ENCODE data around the gene NR3C1. TPM values are rescaled to one million over a fixed set of nuclear protein-coding genes. Genes with fewer than 3 reads are reported as not detected.

Gene NR3C1
- polyA plus RNA-seq, 6 donors from 2014 or later = 87.7 to 150 (median 106) TPM

- Mint-ChIP-seq H3K27ac (peak overlapping the region in 2 of 6 donors; percentile 55 to 79), H3K4me1 (peaks cover 31 to 64% (median 36%) of the 10 kb centered on the region in 3 donors), H3K4me3 (no peak overlapping the region), H3K36me3 (peaks cover 14 to 40% of the 10 kb centered on the region in 2 donors), H3K27me3 (no peaks in the 10 kb centered on the region), H3K9me3 (peaks cover 0 to 5% (median 0%) of the 10 kb centered on the region in 7 donors)
- ATAC-seq (ENCODE audit: low read depth in 2 of 2) = no peak
- DNase-seq = no peak
These were observed 119.5 kb downstream of the NR3C1 start for GRCh38 chr5:143284002-143284401.

DNA sequence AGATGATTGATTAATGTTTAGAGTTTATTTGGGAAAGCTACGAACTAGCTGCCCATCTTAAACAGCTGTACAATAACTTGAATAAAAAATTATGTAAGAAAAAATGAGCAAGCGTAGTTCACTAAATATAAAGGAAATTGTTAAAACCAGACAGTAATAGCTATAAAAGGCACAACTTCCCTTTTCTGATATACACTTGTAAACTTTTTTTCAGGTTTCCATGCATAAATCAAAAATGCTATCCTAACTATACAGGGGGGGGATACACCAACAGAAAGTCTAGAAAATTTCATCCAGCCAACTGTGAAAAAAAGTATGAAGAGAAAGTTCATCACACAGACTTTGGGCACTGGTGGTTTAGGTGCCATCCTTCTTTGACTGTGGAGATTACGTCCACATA lies 122.3 kb downstream of the NR3C1 start:
- peaks cover 14 to 48% of the 10 kb centered on the region in 2 donors for H3K36me3 Mint-ChIP-seq
- H3K27ac Mint-ChIP-seq = peak overlapping the region in 2 of 6 donors; percentile 8 to 41
- peaks cover 0 to 5% (median 0%) of the 10 kb centered on the region in 7 donors for H3K9me3 Mint-ChIP-seq
- peak overlapping the region in 1 of 8 donors; percentile 35 for H3K4me3 Mint-ChIP-seq
- peak in 1 of 2 donors; percentile 23 for ATAC-seq (ENCODE audit: low read depth in 2 of 2)
- H3K4me1 Mint-ChIP-seq = peaks cover 24 to 43% (median 26%) of the 10 kb centered on the region in 3 donors
- H3K27me3 Mint-ChIP-seq = no peaks in the 10 kb centered on the region
- no peak for DNase-seq

GRCh38 chr5:143279698-143280097 lies 123.8 kb downstream of the NR3C1 start:
- Mint-ChIP-seq H3K9me3 (peaks cover 0 to 5% (median 0%) of the 10 kb centered on the region in 7 donors), H3K36me3 (peaks cover 14 to 43% of the 10 kb centered on the region in 2 donors), H3K27me3 (no peaks in the 10 kb centered on the region), H3K4me1 (peaks cover 10 to 29% (median 14%) of the 10 kb centered on the region in 3 donors), H3K27ac (no peak overlapping the region), H3K4me3 (no peak overlapping the region)
- ATAC-seq (ENCODE audit: low read depth in 2 of 2) (no peak), DNase-seq (no peak)

DNA sequence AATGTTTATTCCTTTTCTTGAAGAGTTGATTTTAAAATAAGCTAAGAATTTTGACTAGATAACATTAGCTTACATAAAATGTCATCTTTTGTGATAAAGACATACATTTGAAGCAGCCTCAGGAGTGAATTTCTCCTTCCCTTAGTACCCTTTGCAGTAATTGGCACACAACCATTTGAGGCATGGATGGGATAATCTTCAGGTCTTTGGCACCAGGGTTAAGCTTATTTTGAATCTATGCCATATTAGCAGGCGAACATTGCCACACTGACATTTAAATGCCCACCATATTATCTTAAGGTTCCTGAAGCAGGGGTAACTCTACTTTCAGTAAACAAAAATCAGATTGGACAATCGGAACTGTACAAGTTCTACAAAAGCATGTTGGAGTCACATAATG lies 126.0 kb downstream of the NR3C1 start:
- H3K9me3 Mint-ChIP-seq = no peaks in the 10 kb centered on the region
- H3K27ac Mint-ChIP-seq = no peak overlapping the region
- no peak for ATAC-seq (ENCODE audit: low read depth in 2 of 2)

DNA sequence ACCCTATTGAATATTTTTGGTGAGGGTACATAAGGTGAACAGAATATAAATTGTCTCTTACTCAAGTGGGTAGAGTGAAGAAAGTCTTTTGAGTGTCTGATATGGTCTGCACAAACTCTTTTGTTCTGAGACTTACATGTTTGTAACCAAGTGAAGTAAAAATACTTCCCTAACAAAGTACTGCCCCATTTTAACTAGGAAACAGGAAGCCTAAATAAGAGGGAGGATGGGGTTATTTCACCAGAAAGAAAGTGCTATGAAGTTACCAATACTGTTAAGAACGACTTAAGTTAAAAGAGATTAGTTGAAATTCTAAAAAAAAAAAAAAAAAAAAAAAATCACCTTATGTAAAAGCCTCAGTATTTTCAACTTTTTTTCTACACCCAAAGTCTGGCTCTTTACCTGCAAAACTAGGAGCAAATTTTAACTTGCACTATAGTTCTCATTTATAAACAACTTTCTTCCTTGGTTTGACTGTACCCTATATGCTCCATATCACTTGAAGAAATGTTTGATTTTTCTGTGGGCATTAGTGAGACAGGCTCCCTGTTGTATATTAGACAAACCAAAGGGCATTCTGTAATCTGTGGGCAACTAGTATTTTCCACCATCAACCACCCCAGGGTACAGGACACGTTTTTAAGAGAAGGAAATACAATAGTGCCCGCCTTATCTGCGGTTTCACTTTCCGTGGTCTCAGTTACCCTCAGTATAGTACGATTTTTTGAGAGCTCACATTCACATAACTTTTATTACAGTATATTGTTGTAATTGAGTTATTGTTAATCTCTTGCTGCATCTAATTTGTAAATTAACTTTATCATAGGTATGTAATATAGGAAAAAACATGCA lies 127.7 kb downstream of the NR3C1 start:
- ATAC-seq (ENCODE audit: low read depth in 2 of 2) (no peak), DNase-seq (no peak)
- no peaks in the 10 kb centered on the region for H3K27me3 Mint-ChIP-seq
- peaks cover 0 to 3% (median 0%) of the 10 kb centered on the region in 3 donors for H3K4me1 Mint-ChIP-seq
- H3K36me3 Mint-ChIP-seq = peaks cover 6 to 18% of the 10 kb centered on the region in 2 donors
- peak overlapping the region in 1 of 6 donors; percentile 23 for H3K27ac Mint-ChIP-seq
- H3K4me3 Mint-ChIP-seq = no peak overlapping the region
- peaks cover 0 to under 1% (median 0%) of the 10 kb centered on the region in 7 donors for H3K9me3 Mint-ChIP-seq

More for the DNA sequence above, 126.0 kb downstream of the NR3C1 start:
- H3K4me3 Mint-ChIP-seq = no peak overlapping the region
- H3K4me1 Mint-ChIP-seq = peaks cover 7 to 12% (median 10%) of the 10 kb centered on the region in 3 donors
- no peak for DNase-seq
- H3K36me3 Mint-ChIP-seq = peaks cover 6 to 29% of the 10 kb centered on the region in 2 donors
- H3K27me3 Mint-ChIP-seq = no peaks in the 10 kb centered on the region

DNA sequence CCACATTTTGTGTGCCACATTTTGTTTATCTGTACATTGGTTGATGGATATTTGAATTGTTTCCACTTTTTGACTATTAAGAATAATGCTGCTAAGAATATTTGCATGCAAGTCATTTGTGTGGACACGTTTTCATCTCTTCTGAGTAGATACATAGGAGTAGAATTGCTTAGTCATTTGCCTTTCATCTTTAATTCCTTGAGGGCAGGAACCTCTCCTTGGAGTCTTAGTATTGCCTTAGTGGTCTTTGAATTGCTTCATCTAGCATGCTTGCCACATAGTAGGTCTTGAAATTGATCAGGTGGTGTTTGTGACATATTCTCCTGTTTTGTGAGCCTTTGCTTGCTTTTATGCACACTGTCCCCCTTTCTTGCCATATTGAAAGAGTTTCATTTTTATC lies 128.5 kb downstream of the NR3C1 start:
- peaks cover 7 to 18% of the 10 kb centered on the region in 2 donors for H3K36me3 Mint-ChIP-seq
- peaks cover 0 to 8% (median under 1%) of the 10 kb centered on the region in 7 donors for H3K9me3 Mint-ChIP-seq
- DNase-seq (no peak), ATAC-seq (ENCODE audit: low read depth in 2 of 2) (no peak)
- H3K4me1 Mint-ChIP-seq = peaks cover 0 to 3% (median 0%) of the 10 kb centered on the region in 3 donors
- peak overlapping the region in 1 of 6 donors; percentile 56 for H3K27ac Mint-ChIP-seq
- H3K4me3 Mint-ChIP-seq = no peak overlapping the region
- H3K27me3 Mint-ChIP-seq = no peaks in the 10 kb centered on the region

DNA sequence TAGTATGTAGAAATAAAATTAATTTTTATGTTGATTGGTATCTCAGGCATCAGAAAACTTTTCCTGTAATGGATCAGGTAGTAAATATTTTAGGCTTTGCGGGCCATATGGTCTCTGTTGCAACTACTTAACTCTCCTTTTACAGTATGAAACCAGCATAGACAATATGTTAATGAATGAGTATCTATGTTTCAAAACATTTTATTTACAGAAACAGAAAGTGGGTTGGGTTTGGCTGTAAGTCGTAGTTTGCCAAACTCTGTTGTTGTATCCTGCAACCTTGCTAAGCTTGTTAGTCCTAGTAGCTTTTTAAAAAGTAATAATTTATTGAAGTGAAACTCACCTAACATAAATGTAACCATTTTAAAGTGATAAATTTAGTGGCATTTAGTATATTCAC lies 132.1 kb downstream of the NR3C1 start:
- Mint-ChIP-seq H3K36me3 (peaks cover 15 to 31% of the 10 kb centered on the region in 2 donors), H3K9me3 (peaks cover 15 to 43% (median 25%) of the 10 kb centered on the region in 7 donors), H3K4me3 (no peak overlapping the region), H3K27ac (peak overlapping the region in 1 of 6 donors; percentile 60), H3K4me1 (no peaks in the 10 kb centered on the region), H3K27me3 (no peaks in the 10 kb centered on the region)
- DNase-seq (no peak), ATAC-seq (ENCODE audit: low read depth in 2 of 2) (no peak)

DNA sequence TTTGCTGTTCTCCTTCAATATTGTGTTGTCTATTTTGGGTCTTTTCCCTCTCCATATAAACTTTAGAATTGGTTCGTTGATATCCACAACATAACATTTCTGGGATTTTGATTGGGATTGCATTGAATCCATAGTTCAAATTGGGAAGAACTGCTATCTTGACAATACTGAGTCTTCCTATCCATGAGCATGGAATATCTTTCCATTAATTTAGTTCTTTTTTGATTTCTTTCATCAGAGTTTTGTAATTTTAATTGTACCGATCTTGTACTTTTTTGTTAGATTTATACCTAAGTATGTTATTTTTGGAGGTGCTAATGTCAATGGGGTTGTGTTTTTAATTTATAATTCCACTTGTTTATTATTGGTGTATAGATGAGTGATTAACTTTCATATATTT lies 135.1 kb downstream of the NR3C1 start:
- ATAC-seq (ENCODE audit: low read depth in 2 of 2) (no peak), DNase-seq (no peak)
- H3K9me3 Mint-ChIP-seq = peaks cover 19 to 51% (median 31%) of the 10 kb centered on the region in 7 donors
- H3K27ac Mint-ChIP-seq = peak overlapping the region in 2 of 6 donors; percentile 35 to 75
- no peaks in the 10 kb centered on the region for H3K27me3 Mint-ChIP-seq
- H3K4me3 Mint-ChIP-seq = no peak overlapping the region
- H3K4me1 Mint-ChIP-seq = no peaks in the 10 kb centered on the region
- H3K36me3 Mint-ChIP-seq = peaks cover 20 to 31% of the 10 kb centered on the region in 2 donors

- Mint-ChIP-seq H3K4me1 (no peaks in the 10 kb centered on the region), H3K4me3 (no peak overlapping the region), H3K27me3 (no peaks in the 10 kb centered on the region), H3K9me3 (peaks cover 19 to 51% (median 31%) of the 10 kb centered on the region in 7 donors), H3K27ac (no peak overlapping the region), H3K36me3 (peaks cover 20 to 31% of the 10 kb centered on the region in 2 donors)
- no peak for ATAC-seq (ENCODE audit: low read depth in 2 of 2)
- no peak for DNase-seq
These were observed 136.3 kb downstream of the NR3C1 start for GRCh38 chr5:143267186-143267585.

DNA sequence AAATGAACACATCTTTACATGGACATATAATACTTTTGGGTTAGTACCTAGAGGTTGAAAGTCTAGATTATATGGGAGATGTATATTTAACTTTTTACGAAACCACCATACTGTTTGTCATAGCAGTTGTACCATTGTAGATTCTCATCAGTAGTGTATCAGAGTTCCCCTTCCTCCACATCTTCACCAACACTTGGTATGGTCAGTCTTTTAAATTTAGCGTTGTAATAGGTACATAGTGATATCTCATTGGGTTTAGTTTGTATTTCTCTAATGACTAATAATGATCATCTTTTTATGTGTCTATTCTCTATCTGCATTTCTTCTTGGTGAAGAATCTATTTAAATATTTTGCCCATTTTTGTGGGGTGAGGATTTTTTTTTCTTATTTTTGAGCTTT lies 137.5 kb downstream of the NR3C1 start:
- DNase-seq (no peak), ATAC-seq (ENCODE audit: low read depth in 2 of 2) (no peak)
- H3K27ac Mint-ChIP-seq = no peak overlapping the region
- H3K9me3 Mint-ChIP-seq = peaks cover 19 to 51% (median 31%) of the 10 kb centered on the region in 7 donors
- H3K4me3 Mint-ChIP-seq = no peak overlapping the region
- no peaks in the 10 kb centered on the region for H3K27me3 Mint-ChIP-seq
- no peaks in the 10 kb centered on the region for H3K4me1 Mint-ChIP-seq
- peaks cover 20 to 31% of the 10 kb centered on the region in 2 donors for H3K36me3 Mint-ChIP-seq

DNA sequence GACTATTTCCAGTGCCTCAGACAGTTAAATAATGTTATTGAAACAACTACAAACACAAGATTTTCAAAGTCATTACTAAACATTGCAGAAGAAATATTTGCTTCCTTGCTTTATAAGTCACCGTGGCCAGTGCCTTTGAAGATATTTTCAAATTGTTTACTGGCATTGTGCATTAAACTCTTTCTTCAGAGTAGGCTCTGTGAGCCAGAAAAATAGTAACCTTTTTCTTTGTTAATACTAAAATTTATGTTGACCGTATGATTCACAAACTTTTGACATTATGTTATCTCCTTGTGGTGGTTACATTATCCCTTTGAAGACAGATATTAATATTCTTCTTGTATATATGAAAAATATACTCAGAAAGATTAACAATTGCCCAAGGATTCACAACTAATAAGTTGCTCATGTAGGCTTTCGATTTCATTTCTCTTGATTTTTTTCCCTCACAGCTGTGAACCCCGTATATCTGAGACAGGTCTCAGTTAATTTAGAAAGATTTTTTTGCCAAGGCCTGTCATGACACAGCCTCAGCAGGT lies 140.1 kb downstream of the NR3C1 start:
- Mint-ChIP-seq H3K4me1 (no peaks in the 10 kb centered on the region), H3K36me3 (peaks cover 12 to 16% of the 10 kb centered on the region in 2 donors), H3K27ac (no peak overlapping the region), H3K9me3 (peaks cover 8 to 30% (median 22%) of the 10 kb centered on the region in 7 donors), H3K27me3 (no peaks in the 10 kb centered on the region), H3K4me3 (no peak overlapping the region)
- DNase-seq (no peak), ATAC-seq (ENCODE audit: low read depth in 2 of 2) (no peak)

DNA sequence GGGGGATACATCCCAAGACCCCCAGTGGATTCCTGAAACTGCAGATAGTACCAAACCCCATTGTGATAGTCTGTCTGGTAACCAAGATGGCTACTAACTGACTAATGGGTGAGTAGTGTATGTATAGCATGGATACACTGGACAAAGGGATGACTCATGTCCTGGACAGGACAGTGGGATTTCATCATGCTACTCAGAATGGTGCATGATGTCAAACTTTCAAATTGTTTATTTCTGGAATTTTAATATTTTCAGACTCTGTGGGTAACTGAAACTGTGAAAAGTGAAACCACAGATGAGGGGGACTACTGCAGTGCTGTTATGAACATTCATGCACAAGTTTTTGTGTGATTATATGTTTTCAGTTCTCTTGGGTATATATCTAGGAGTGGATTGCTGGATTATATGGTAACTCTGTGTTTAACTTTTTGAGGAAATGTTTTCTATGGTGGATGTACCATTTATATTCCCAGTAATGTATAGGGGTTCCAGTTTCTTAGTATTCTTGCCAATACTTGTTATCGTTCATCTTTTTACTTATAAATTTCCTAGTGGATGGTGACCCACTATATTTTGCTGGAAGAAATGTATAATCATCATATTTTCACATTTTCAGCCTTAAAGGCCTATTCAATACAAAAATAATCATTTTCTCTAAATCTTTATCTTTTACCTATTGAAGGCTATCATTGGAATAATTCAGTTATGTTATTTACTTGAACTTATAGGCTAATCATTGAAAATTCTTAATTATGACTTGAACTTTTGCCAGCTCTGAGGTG lies 140.9 kb downstream of the NR3C1 start:
- Mint-ChIP-seq H3K27ac (no peak overlapping the region), H3K4me3 (no peak overlapping the region), H3K36me3 (peaks cover 7 to 10% of the 10 kb centered on the region in 2 donors), H3K4me1 (no peaks in the 10 kb centered on the region), H3K27me3 (no peaks in the 10 kb centered on the region), H3K9me3 (peaks cover 8 to 23% (median 14%) of the 10 kb centered on the region in 7 donors)
- DNase-seq = no peak
- no peak for ATAC-seq (ENCODE audit: low read depth in 2 of 2)

DNA sequence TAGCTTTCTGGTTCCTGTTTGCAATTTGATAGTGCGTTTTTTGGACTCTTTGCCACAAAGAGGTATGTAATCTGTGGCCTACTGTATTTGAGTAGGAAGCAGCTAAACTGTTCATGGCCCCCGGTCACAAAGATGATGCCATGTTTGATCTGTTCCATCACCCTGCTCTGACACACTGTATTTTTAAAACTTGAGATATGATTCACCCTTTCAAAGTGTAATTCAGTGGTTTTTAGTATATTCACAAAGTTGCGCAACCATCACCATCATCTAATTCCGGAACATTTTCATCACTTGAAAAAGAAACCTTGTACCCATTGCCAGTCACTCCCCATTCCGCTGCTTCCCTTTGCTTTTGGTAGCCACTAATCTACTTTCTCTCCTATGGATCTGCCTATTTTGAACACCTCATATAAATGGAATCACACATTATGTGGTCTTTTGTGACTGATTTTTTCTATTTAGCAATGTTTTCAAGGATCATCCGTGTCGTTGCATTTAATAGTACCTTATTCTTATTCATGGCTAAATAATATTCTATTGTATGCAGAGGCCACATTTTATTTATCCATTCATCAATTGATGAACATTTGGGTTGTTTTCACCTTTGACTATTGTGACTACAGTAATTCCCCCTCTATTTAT lies 141.6 kb downstream of the NR3C1 start:
- Mint-ChIP-seq H3K4me1 (no peaks in the 10 kb centered on the region), H3K27me3 (no peaks in the 10 kb centered on the region), H3K27ac (peak overlapping the region in 1 of 6 donors; percentile 21), H3K36me3 (peaks cover 4 to 5% of the 10 kb centered on the region in 2 donors), H3K9me3 (peaks cover 4 to 16% (median 8%) of the 10 kb centered on the region in 7 donors), H3K4me3 (no peak overlapping the region)
- DNase-seq (no peak), ATAC-seq (ENCODE audit: low read depth in 2 of 2) (no peak)

Data from naive B cell (primary cell).